Measurements from ENCODE around the gene LRRC26.

DNA sequence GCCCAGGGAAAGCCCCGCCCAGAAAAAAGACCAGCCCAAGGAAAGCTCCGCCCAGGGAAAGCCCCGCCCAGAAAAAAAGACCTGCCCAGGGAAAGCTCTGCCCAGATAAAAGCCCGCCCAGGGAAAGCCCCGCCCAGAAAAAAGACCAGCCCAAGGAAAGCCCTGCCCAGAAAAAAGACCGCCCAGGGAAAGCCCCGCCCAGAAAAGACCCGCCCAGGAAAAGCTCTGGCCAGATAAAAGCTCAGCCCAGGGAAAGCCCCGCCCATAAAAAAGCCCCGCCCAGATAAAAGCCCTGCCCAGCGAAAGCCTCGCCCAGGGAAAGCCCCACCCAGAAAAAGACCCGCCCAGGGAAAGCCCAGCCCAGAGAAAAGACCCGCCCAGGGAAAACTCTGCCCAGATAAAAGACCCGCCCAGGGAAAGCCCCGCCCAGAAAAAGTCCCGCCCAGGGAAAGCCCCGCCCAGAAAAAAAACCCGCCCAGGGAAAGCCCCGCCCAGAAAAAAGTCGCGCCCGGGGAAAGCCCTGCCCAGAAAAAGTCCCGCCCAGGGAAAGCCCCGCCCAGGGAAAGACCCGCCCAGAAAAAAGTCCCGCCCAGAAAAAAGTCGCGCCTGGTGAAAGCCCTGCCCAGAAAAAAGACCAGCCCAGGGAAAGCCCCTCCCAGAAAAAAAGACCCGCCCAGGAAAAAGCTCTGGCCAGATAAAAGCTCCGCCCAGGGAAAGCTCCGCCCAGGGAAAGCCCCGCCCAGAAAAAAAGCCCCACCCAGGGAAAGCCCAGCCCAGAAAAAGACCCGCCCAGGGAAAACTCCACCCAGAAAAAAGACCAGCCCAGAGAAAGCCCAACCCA is 19.0 kb downstream of the LRRC26 start:
- TF ChIP-seq EZH2 (IDR thresholded peaks at IDR 0.05) (no peak), POLR2AphosphoS5 (IDR thresholded peaks at IDR 0.05; ENCODE audit: borderline replicate concordance, low read depth, low read length) (no peak), FOXP2 (optimal IDR thresholded peaks at IDR 0.05; ENCODE audit: control extremely low read depth, extremely low read length, insufficient read depth) (no peak)

Data from SK-N-MC (cell line).